SK-N-SH (cell line): ENCODE results near the gene TIMELESS. TPM values are rescaled to one million over a fixed set of nuclear protein-coding genes. Genes with fewer than 3 reads are reported as not detected.

Experiments used
- CTCF ChIA-PET: fragments of 300-600, 350-600 bp; formaldehyde crosslinking; extraction: SDS; loops from one replicate; lab custom pipeline; 2021; lab: Yijun Ruan, JAX
- POLR2A ChIA-PET: fragments of 350-600 bp; sonication (Branson Sonifier 250); formaldehyde crosslinking; extraction: SDS; loops from one replicate; lab custom pipeline; 2020; ENCODE audit warnings: antibody characterized with exemption, inconsistent platforms; lab: Yijun Ruan, JAX
- DNase-seq: peaks from one replicate; pipeline ENCODE4 v3.0.0; 2012
- H2AFZ ChIP-seq: fragments of 200-600 bp; sonication (generic); 2 replicates; pipeline ENCODE4 v1.8.1; 2016; ENCODE audit warnings: antibody characterized with exemption, mild to moderate bottlenecking, low read depth
- H3F3A ChIP-seq: fragments of 200-600 bp; sonication (generic); replicated peaks from 2 replicates; pipeline ENCODE3; 2016; ENCODE audit warnings: antibody characterized with exemption, mild to moderate bottlenecking; ENCODE audit not compliant: insufficient read depth
- H3K27ac ChIP-seq, 2 experiments: fragments of 200-500 bp in 1 of 2; fragments of 200-600 bp in 1 of 2; sonication (Bioruptor generic) in 1 of 2; sonication (generic), shearing (Covaris generic) in 1 of 2; 2 replicates each; pipeline versions ENCODE4 v1.5.1 to v1.6.1; 2014 to 2016; ENCODE audit warnings: low read depth in 2 of 2, inconsistent platforms in 1 of 2, low read length in 1 of 2, mild to moderate bottlenecking in 1 of 2, mixed read lengths in 1 of 2
- H3K27me3 ChIP-seq: fragments of 200-600 bp; sonication (generic), shearing (Covaris generic); 2 replicates; pipeline ENCODE4 v1.6.1; 2016; ENCODE audit warnings: mixed run types; ENCODE audit not compliant: insufficient read depth
- H3K36me3 ChIP-seq, 2 experiments: fragments of 200-500 bp in 1 of 2; fragments of 200-600 bp in 1 of 2; sonication (Bioruptor generic) in 1 of 2; sonication (generic) in 1 of 2; replicated peaks in 1 of 2; 2 replicates each; pipeline versions ENCODE3 to v1.5.1; 2014 to 2016; ENCODE audit warnings: low read length in 1 of 2, mild to moderate bottlenecking in 1 of 2; ENCODE audit not compliant: insufficient read depth in 2 of 2, control insufficient read depth in 1 of 2
- H3K4me1 ChIP-seq, 2 experiments: fragments of 200-500 bp in 1 of 2; fragments of 200-600 bp in 1 of 2; sonication (Bioruptor generic) in 1 of 2; sonication (generic), shearing (Covaris generic) in 1 of 2; 2 replicates each; pipeline versions ENCODE4 v1.5.1 to v1.6.1; 2014 to 2016; ENCODE audit warnings: low read depth in 1 of 2, low read length in 1 of 2, mixed run types in 1 of 2; ENCODE audit not compliant: insufficient read depth in 2 of 2, control insufficient read depth in 1 of 2
- H3K4me2 ChIP-seq: fragments of 200-600 bp; sonication (generic), shearing (Covaris generic); 2 replicates; pipeline ENCODE4 v1.6.1; 2017; ENCODE audit warnings: mixed run types
- H3K4me3 ChIP-seq, 2 experiments: fragments of 200-500 bp in 1 of 2; fragments of 200-600 bp in 1 of 2; sonication (Bioruptor generic) in 1 of 2; sonication (generic), shearing (Covaris generic) in 1 of 2; 2 replicates each; pipeline versions ENCODE4 v1.5.1 to v1.8.1; 2014 to 2016; ENCODE audit warnings: low read depth in 2 of 2, inconsistent platforms in 1 of 2, low read length in 1 of 2, mild to moderate bottlenecking in 1 of 2, mixed read lengths in 1 of 2, moderate library complexity in 1 of 2
- H3K79me2 ChIP-seq: fragments of 200-600 bp; sonication (generic); 2 replicates; pipeline ENCODE4 v1.8.1; 2017; ENCODE audit warnings: mild to moderate bottlenecking; ENCODE audit not compliant: insufficient read depth
- H3K9ac ChIP-seq: fragments of 200-600 bp; sonication (generic); 2 replicates; pipeline ENCODE4 v1.6.1; 2017; ENCODE audit warnings: mixed run types
- H3K9me2 ChIP-seq: fragments of 200-600 bp; sonication (generic); 2 replicates; pipeline ENCODE4 v1.6.1; 2017; ENCODE audit warnings: mixed run types
- H3K9me3 ChIP-seq: fragments of 200-600 bp; sonication (generic); 2 replicates; pipeline ENCODE4 v1.6.1; 2017; ENCODE audit warnings: mixed run types, mild to moderate bottlenecking, moderate library complexity
- H4K20me1 ChIP-seq: fragments of 200-600 bp; sonication (generic); 2 replicates; pipeline ENCODE4 v1.6.1; 2017; ENCODE audit warnings: mild to moderate bottlenecking, mixed run types; ENCODE audit not compliant: insufficient read depth
- ELF1 ChIP-seq: IDR thresholded peaks from 2 replicates; pipeline ENCODE4 v1.4.0; 2012
- EP300 ChIP-seq, 2 experiments: IDR thresholded peaks; 2 replicates each; pipeline versions ENCODE4 v1.4.0 to v1.6.1; 2012; ENCODE audit warnings: borderline replicate concordance in 1 of 2, low read depth in 1 of 2, low read length in 1 of 2
- FOXJ3 ChIP-seq: sonication (generic); formaldehyde crosslinking; IDR thresholded peaks from 2 replicates; pipeline ENCODE4 v1.5.1; 2020; ENCODE audit warnings: mild to moderate bottlenecking, missing genetic modification reagents
- JUND ChIP-seq: IDR thresholded peaks from 2 replicates; pipeline ENCODE4 v1.4.0; 2012
- MEF2A ChIP-seq: IDR thresholded peaks from 2 replicates; pipeline ENCODE4 v1.4.0; 2012; ENCODE audit warnings: low read depth, borderline replicate concordance
- NFIC ChIP-seq: IDR thresholded peaks from 2 replicates; pipeline ENCODE4 v1.4.0; 2012; ENCODE audit warnings: borderline replicate concordance
- NRF1 ChIP-seq: IDR thresholded peaks from 2 replicates; pipeline ENCODE4 v1.6.1; 2012; ENCODE audit warnings: low read depth, mild to moderate bottlenecking, low read length
- POLR2AphosphoS5 ChIP-seq: IDR thresholded peaks from 2 replicates; pipeline ENCODE4 v1.6.1; 2012; ENCODE audit warnings: low read depth, low read length
- RAD21 ChIP-seq: IDR thresholded peaks from 2 replicates; pipeline ENCODE4 v1.6.1; 2012; ENCODE audit warnings: mild to moderate bottlenecking, low read length
- RCOR1 ChIP-seq: fragments of 150-350 bp; IDR thresholded peaks from 2 replicates; pipeline ENCODE4 v1.6.1; 2017; ENCODE audit warnings: antibody characterized with exemption, low read length
- RXRA ChIP-seq: IDR thresholded peaks from 2 replicates; pipeline ENCODE4 v1.4.0; 2012; ENCODE audit warnings: low read depth, mild to moderate bottlenecking, borderline replicate concordance
- SIN3A ChIP-seq: IDR thresholded peaks from 2 replicates; pipeline ENCODE4 v1.6.1; 2012; ENCODE audit warnings: low read depth, mild to moderate bottlenecking, low read length, moderate library complexity, borderline replicate concordance
- SMC3 ChIP-seq: IDR thresholded peaks from 2 replicates; pipeline ENCODE4 v1.6.1; 2012; ENCODE audit warnings: low read depth, low read length, improper control_type of control experiment
- TCF12 ChIP-seq: IDR thresholded peaks from 2 replicates; pipeline ENCODE4 v1.4.0; 2012
- TEAD4 ChIP-seq: IDR thresholded peaks from 2 replicates; pipeline ENCODE4 v1.4.0; 2012; ENCODE audit warnings: mild to moderate bottlenecking, borderline replicate concordance; ENCODE audit not compliant: insufficient read depth
- polyA plus RNA-seq, 3 experiments: library from polyadenylated mRNA; depleted of rRNA; stranded (reverse); fragments of >200 nt; gene quantifications; 2 replicates each; pipeline ENCODE4 v1.2.3, GENCODE V29; 2012
- TF ChIP-seq, protein P1 (sequence below): fragments of 150-350 bp; IDR thresholded peaks from 2 replicates; pipeline ENCODE4 v1.6.1; 2017; ENCODE audit warnings: antibody characterized with exemption, low read length, low read depth, borderline replicate concordance
- TF ChIP-seq, protein P2 (sequence below): fragments of 150-350 bp; IDR thresholded peaks from 2 replicates; pipeline ENCODE4 v1.6.1; 2016; ENCODE audit warnings: mild to moderate bottlenecking, low read depth, low read length
- TF ChIP-seq, protein P3 (sequence below): IDR thresholded peaks from 2 replicates; pipeline ENCODE4; 2012
- TF ChIP-seq, protein P4 (sequence below): IDR thresholded peaks from 2 replicates; pipeline ENCODE4 v1.4.0; 2012; ENCODE audit warnings: low read depth, borderline replicate concordance

The TIMELESS gene
- polyA plus RNA-seq, 1 of the 3 experiments (the other 2 are of a cell fraction) = 5.4 TPM

DNA sequence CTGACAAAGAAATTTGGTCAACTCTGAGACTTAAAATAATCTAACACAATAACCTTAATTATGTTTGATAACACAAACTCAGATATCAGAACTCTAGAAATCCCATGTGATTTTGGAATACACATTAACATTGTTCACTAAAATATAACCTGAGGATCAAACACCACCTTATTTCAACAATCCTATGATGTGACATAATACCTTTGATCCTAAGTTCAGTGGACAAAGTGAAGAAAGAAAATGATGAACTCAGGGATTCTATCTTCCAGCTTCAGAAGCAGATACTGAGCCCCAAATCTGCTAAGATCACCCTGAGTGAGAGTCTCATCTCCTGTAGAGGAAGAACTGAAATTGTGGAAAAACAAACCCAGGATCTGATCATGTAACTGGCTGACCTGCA, 50.9 kb downstream of the TIMELESS start:
- H3K9ac ChIP-seq = no peak overlapping the region
- DNase-seq = no peak
- H3F3A ChIP-seq = no peaks in the 10 kb centered on the region
- no peaks in the 10 kb centered on the region for H3K27me3 ChIP-seq
- POLR2A ChIA-PET = no interaction called here
- no peak for TF ChIP-seq TEAD4
- TF ChIP-seq, protein P1, sequence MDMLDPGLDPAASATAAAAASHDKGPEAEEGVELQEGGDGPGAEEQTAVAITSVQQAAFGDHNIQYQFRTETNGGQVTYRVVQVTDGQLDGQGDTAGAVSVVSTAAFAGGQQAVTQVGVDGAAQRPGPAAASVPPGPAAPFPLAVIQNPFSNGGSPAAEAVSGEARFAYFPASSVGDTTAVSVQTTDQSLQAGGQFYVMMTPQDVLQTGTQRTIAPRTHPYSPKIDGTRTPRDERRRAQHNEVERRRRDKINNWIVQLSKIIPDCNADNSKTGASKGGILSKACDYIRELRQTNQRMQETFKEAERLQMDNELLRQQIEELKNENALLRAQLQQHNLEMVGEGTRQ = no peak
- TF ChIP-seq FOXJ3 = no peak
- TF ChIP-seq, protein P2, sequence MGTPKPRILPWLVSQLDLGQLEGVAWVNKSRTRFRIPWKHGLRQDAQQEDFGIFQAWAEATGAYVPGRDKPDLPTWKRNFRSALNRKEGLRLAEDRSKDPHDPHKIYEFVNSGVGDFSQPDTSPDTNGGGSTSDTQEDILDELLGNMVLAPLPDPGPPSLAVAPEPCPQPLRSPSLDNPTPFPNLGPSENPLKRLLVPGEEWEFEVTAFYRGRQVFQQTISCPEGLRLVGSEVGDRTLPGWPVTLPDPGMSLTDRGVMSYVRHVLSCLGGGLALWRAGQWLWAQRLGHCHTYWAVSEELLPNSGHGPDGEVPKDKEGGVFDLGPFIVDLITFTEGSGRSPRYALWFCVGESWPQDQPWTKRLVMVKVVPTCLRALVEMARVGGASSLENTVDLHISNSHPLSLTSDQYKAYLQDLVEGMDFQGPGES = no peak
- no peak for TF ChIP-seq EP300 (IDR thresholded peaks at IDR 0.05; ENCODE audit: borderline replicate concordance in 1 of 2, low read depth in 1 of 2, low read length in 1 of 2)
- no peak for TF ChIP-seq MEF2A
- TF ChIP-seq RAD21 = no peak
- TF ChIP-seq RXRA = no peak
- TF ChIP-seq, protein P3, sequence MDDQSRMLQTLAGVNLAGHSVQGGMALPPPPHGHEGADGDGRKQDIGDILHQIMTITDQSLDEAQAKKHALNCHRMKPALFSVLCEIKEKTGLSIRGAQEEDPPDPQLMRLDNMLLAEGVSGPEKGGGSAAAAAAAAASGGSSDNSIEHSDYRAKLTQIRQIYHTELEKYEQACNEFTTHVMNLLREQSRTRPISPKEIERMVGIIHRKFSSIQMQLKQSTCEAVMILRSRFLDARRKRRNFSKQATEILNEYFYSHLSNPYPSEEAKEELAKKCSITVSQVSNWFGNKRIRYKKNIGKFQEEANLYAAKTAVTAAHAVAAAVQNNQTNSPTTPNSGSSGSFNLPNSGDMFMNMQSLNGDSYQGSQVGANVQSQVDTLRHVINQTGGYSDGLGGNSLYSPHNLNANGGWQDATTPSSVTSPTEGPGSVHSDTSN = no peak
- TF ChIP-seq POLR2AphosphoS5 = no peak
- TF ChIP-seq SIN3A = no peak
- TF ChIP-seq NFIC = no peak
- TF ChIP-seq, protein P4, sequence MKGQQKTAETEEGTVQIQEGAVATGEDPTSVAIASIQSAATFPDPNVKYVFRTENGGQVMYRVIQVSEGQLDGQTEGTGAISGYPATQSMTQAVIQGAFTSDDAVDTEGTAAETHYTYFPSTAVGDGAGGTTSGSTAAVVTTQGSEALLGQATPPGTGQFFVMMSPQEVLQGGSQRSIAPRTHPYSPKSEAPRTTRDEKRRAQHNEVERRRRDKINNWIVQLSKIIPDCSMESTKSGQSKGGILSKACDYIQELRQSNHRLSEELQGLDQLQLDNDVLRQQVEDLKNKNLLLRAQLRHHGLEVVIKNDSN = no peak
- TF ChIP-seq JUND = no peak
- TF ChIP-seq SMC3 = no peak
- no peak for TF ChIP-seq NRF1
- no peak for TF ChIP-seq ELF1
- no peak for TF ChIP-seq RCOR1
- no peak for TF ChIP-seq TCF12
- TF ChIP-seq, all 33 proteins: peak for 0
- Histone ChIP-seq H3K4me2 (no peak overlapping the region), H3K4me1 (no peaks in the 10 kb centered on the region), H2AFZ (no peak overlapping the region), H3K9me2 (no peaks in the 10 kb centered on the region), H4K20me1 (no peaks in the 10 kb centered on the region), H3K36me3 (no peaks in the 10 kb centered on the region), H3K9me3 (peaks cover 5% of the 10 kb centered on the region; the same call in 1 of the 2 replicates), H3K79me2 (no peaks in the 10 kb centered on the region), H3K27ac (no peak overlapping the region), H3K4me3 (no peak overlapping the region)
- CTCF ChIA-PET = interaction anchor here (0.8 kb wide), 1 partner anchor 66 kb away, joined by 3 read pairs; no protein-coding TSS in a partner anchor
